H1 (cell line): ENCODE data around the gene POU2F2. TPM values are rescaled to one million over a fixed set of nuclear protein-coding genes. Genes with fewer than 3 reads are reported as not detected.

ENCODE experiments used
- ATF3 ChIP-seq: IDR thresholded peaks from 2 replicates; pipeline ENCODE4 v1.6.1; 2011; ENCODE audit warnings: low read depth, mild to moderate bottlenecking, low read length; ENCODE audit not compliant: insufficient read depth
- EGR1 ChIP-seq: IDR thresholded peaks from 2 replicates; pipeline ENCODE4 v1.6.1; 2011; ENCODE audit warnings: low read depth, low read length, borderline replicate concordance
- EP300 ChIP-seq, 2 experiments: IDR thresholded peaks; 1 replicate in 1 of 2; 2 replicates in 1 of 2; pipeline ENCODE4 v1.6.1; 2011 to 2012; ENCODE audit warnings: low read depth in 2 of 2, low read length in 2 of 2, mild to moderate bottlenecking in 2 of 2, borderline replicate concordance in 1 of 2, inconsistent platforms in 1 of 2, moderate library complexity in 1 of 2
- NANOG ChIP-seq: IDR thresholded peaks from 2 replicates; pipeline ENCODE4 v1.6.1; 2011; ENCODE audit warnings: low read length, low read depth, mild to moderate bottlenecking, inconsistent platforms; ENCODE audit not compliant: insufficient read depth, poor library complexity, severe bottlenecking
- TAF1 ChIP-seq: IDR thresholded peaks from 2 replicates; pipeline ENCODE4 v1.6.1; 2011; ENCODE audit warnings: mild to moderate bottlenecking, low read depth, low read length
- polyA plus RNA-seq, 7 experiments: library from polyadenylated mRNA; depleted of rRNA in 3 of 7; stranded (reverse) in 5 of 7; unstranded in 2 of 7; fragments of >200 nt in 5 of 7; fragments of 200-250 nt in 2 of 7; gene quantifications; 1 replicate in 5 of 7; 2 replicates in 1 of 7; 4 replicates in 1 of 7; pipeline versions ENCODE4 v1.2.1 to v1.2.3, GENCODE V29; 2011 to 2013; ENCODE audit warnings: missing spikeins in 2 of 7, mixed read lengths in 2 of 7
- total RNA-seq: library from RNA; stranded (reverse); fragmentation: NEBNext Ultra II Directional; extraction: Animal tissue kit (Norgen Biotek cat#: 25700); gene quantifications from 2 replicates; pipeline ENCODE4 v1.2.1, GENCODE V29; 2021

POU2F2 gene
- total and polyA plus RNA-seq, 2 of the 8 experiments (the other 6 are each of a cell fraction or from before 2014, with no cell fraction given) = 5.0 to 6.1 TPM

DNA sequence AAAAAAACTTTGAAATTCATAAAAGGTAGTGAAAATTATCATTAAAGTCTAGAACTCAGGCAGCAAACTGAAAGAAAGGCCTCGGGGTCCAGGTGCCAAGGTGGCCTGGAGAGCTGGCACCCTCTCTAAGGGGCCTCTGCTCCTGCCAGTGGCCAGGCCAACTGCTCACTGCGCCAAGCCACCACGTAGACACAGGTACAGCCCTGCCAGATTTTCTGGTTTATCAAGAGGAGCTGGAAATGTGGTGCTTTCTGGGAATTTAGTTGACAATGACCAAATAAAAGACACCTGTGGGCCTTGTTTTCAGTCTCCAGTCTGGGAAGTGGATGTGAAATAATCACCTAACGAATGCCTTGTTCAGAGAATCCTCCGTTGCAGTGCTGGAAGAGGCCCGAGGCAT lies 33.5 kb downstream of the POU2F2 start (continued):
- no peak for TF ChIP-seq NANOG
- TF ChIP-seq EGR1 = no peak
- no peak for TF ChIP-seq EP300 (IDR thresholded peaks at IDR 0.05; ENCODE audit: borderline replicate concordance in 1 of 2, low read depth in 2 of 2, low read length in 2 of 2)
- no peak for TF ChIP-seq TAF1
- TF ChIP-seq ATF3 = no peak
- TF ChIP-seq, all 59 proteins: peak for 0
